Bronchial epithelial cell (primary cell): ENCODE measurements around the gene MME. TPM values are rescaled to one million over a fixed set of nuclear protein-coding genes. Genes with fewer than 3 reads are reported as not detected.

ENCODE experiments used
- DNase-seq: peaks from one replicate; pipeline ENCODE4 v3.0.0-alpha.2; 2010; ENCODE audit warnings: low read depth
- FAIRE-seq: peaks from 2 replicates; lab custom pipeline; 2011; peaks lifted over from hg19 to GRCh38; lab: Jason Lieb, UNC
- H3K27me3 ChIP-seq: 2 replicates; pipeline ENCODE4 v1.5.1; 2011; ENCODE audit warnings: low read length; ENCODE audit not compliant: control insufficient read depth, insufficient read depth
- H3K36me3 ChIP-seq: 2 replicates; pipeline ENCODE4 v1.5.1; 2011; ENCODE audit warnings: low read length; ENCODE audit not compliant: control insufficient read depth, insufficient read depth
- H3K4me3 ChIP-seq: 2 replicates; pipeline ENCODE4 v1.5.1; 2011; ENCODE audit warnings: mild to moderate bottlenecking, low read depth, low read length, control low read depth
- CTCF ChIP-seq: IDR thresholded peaks from 2 replicates; pipeline ENCODE4 v1.5.1; 2011; ENCODE audit warnings: mild to moderate bottlenecking, moderate library complexity, low read length, control low read depth, inconsistent platforms; ENCODE audit not compliant: insufficient read depth, severe bottlenecking
- total RNA-seq: library from RNA; depleted of rRNA; stranded (reverse); fragments of >200 nt; gene quantifications from 2 replicates; pipeline ENCODE4 v1.2.1, GENCODE V29; 2014

Gene MME
- total RNA-seq, 1 donor from 2014 or later, result 25.3 TPM

- no peaks in the 10 kb centered on the region for H3K27me3 ChIP-seq
- no peak for DNase-seq
- no peak for TF ChIP-seq CTCF
- H3K4me3 ChIP-seq, result no peak overlapping the region
- FAIRE-seq, result no peak
- no peaks in the 10 kb centered on the region for H3K36me3 ChIP-seq
Measured at GRCh38 chr3:155052470-155052869, 27.6 kb upstream of the MME start.

- Histone ChIP-seq H3K36me3 (no peaks in the 10 kb centered on the region), H3K27me3 (no peaks in the 10 kb centered on the region), H3K4me3 (no peak overlapping the region)
- DNase-seq (no peak), FAIRE-seq (no peak)
- TF ChIP-seq CTCF, result no peak
Measured at GRCh38 chr3:155053756-155054155, 26.4 kb upstream of the MME start.

- FAIRE-seq, result no peak
- TF ChIP-seq CTCF, result no peak
- Histone ChIP-seq H3K36me3 (no peaks in the 10 kb centered on the region), H3K27me3 (no peaks in the 10 kb centered on the region), H3K4me3 (no peak overlapping the region)
- DNase-seq, result no peak
Measured at GRCh38 chr3:155064920-155065319, 15.2 kb upstream of the MME start.

- FAIRE-seq (no peak), DNase-seq (peak; percentile 96)
- Histone ChIP-seq H3K4me3 (no peak overlapping the region), H3K27me3 (no peaks in the 10 kb centered on the region), H3K36me3 (no peaks in the 10 kb centered on the region)
- no peak for TF ChIP-seq CTCF
Measured at GRCh38 chr3:155065537-155065936, 14.6 kb upstream of the MME start.

- H3K4me3 ChIP-seq, result no peak overlapping the region
- H3K36me3 ChIP-seq, result no peaks in the 10 kb centered on the region
- DNase-seq (peak; percentile 36), FAIRE-seq (no peak)
- TF ChIP-seq CTCF, result no peak
- no peaks in the 10 kb centered on the region for H3K27me3 ChIP-seq
Measured at GRCh38 chr3:155069729-155070128, 10.4 kb upstream of the MME start.

- FAIRE-seq, result no peak
- TF ChIP-seq CTCF, result no peak
- Histone ChIP-seq H3K36me3 (no peaks in the 10 kb centered on the region), H3K27me3 (no peaks in the 10 kb centered on the region), H3K4me3 (no peak overlapping the region)
- DNase-seq, result no peak
Measured at GRCh38 chr3:155070316-155070715, 9.8 kb upstream of the MME start.
